H1 (cell line): ENCODE data around the gene SLC51B. TPM values are rescaled to one million over a fixed set of nuclear protein-coding genes. Genes with fewer than 3 reads are reported as not detected.

ENCODE experiments used
- CTCF ChIA-PET: fragments of 300-600 bp; sonication (Branson Sonifier 250); formaldehyde crosslinking; loops from one replicate; lab custom pipeline; 2021; ENCODE audit not compliant: partially characterized antibody; lab: Charles Lee
- POLR2A ChIA-PET: fragments of 300-600 bp; sonication (Branson Sonifier 250); formaldehyde crosslinking; loops from one replicate; lab custom pipeline; 2021; ENCODE audit warnings: inconsistent platforms; ENCODE audit not compliant: partially characterized antibody; lab: Charles Lee
- DNase-seq, 2 experiments: peaks; one replicate each; pipeline versions ENCODE4 v3.0.0 to v3.0.0-alpha.2; 2010 to 2022; ENCODE audit warnings: low spot score in 2 of 2, low read depth in 1 of 2, mixed read lengths in 1 of 2
- FAIRE-seq: peaks from 2 replicates; lab custom pipeline; 2011; peaks lifted over from hg19 to GRCh38; lab: Jason Lieb, UNC
- H2AFZ ChIP-seq: 2 replicates; pipeline ENCODE4 v1.8.1; 2012; ENCODE audit warnings: low read length, inconsistent platforms
- H2AK5ac ChIP-seq: 2 replicates; pipeline ENCODE4 v1.6.1; 2013; ENCODE audit warnings: low read depth, low read length
- H2BK120ac ChIP-seq: replicated peaks from 2 replicates; pipeline ENCODE3; 2013; ENCODE audit warnings: low read depth, low read length, inconsistent platforms
- H2BK12ac ChIP-seq: 2 replicates; pipeline ENCODE4 v1.6.1; 2013; ENCODE audit warnings: low read depth, low read length
- H2BK15ac ChIP-seq: 2 replicates; pipeline ENCODE4 v1.6.1; 2013; ENCODE audit warnings: low read length
- H2BK20ac ChIP-seq: 2 replicates; pipeline ENCODE4 v1.6.1; 2013; ENCODE audit warnings: low read length
- H2BK5ac ChIP-seq: 2 replicates; pipeline ENCODE4 v1.6.1; 2013; ENCODE audit warnings: low read depth, low read length
- H3K14ac ChIP-seq: 2 replicates; pipeline ENCODE4 v1.6.1; 2013; ENCODE audit warnings: inconsistent platforms; ENCODE audit not compliant: insufficient read length
- H3K18ac ChIP-seq: 2 replicates; pipeline ENCODE4 v1.6.1; 2013; ENCODE audit warnings: low read length; ENCODE audit errors: extremely low read depth
- H3K23ac ChIP-seq: 2 replicates; pipeline ENCODE4 v1.6.1; 2013; ENCODE audit warnings: inconsistent platforms; ENCODE audit not compliant: insufficient read length
- H3K23me2 ChIP-seq: 2 replicates; pipeline ENCODE4 v1.6.1; 2013; ENCODE audit warnings: low read depth, low read length
- H3K27ac ChIP-seq: 2 replicates; pipeline ENCODE4 v1.6.1; 2011; ENCODE audit warnings: low read depth, low read length, inconsistent platforms
- H3K27me3 ChIP-seq, 4 experiments: replicated peaks in 1 of 4; 1 replicate in 1 of 4; 2 replicates in 3 of 4; pipeline versions ENCODE4 v1.6.1 to v1.8.1; 2011 to 2013; ENCODE audit warnings: low read length in 3 of 4, mild to moderate bottlenecking in 3 of 4, inconsistent platforms in 2 of 4, mixed read lengths in 2 of 4, moderate library complexity in 1 of 4; ENCODE audit not compliant: control insufficient read depth in 3 of 4, insufficient read depth in 3 of 4; ENCODE audit errors: extremely low read depth in 1 of 4
- H3K36me3 ChIP-seq, 4 experiments: 2 replicates each; pipeline versions ENCODE4 v1.6.1 to v1.8.1; 2011 to 2013; ENCODE audit warnings: mild to moderate bottlenecking in 4 of 4, low read length in 3 of 4, moderate library complexity in 2 of 4, control low read depth in 1 of 4, inconsistent platforms in 1 of 4; ENCODE audit not compliant: insufficient read depth in 4 of 4, control insufficient read depth in 2 of 4
- H3K4ac ChIP-seq: replicated peaks from 2 replicates; pipeline ENCODE3; 2013; ENCODE audit warnings: low read length, low read depth, mixed read lengths, inconsistent platforms; ENCODE audit not compliant: insufficient read length
- H3K4me1 ChIP-seq, 4 experiments: replicated peaks in 1 of 4; 1 replicate in 1 of 4; 2 replicates in 3 of 4; pipeline versions ENCODE4 v1.6.1 to v1.8.1; 2011 to 2013; ENCODE audit warnings: low read length in 3 of 4, inconsistent platforms in 2 of 4, mixed read lengths in 1 of 4; ENCODE audit not compliant: insufficient read depth in 4 of 4, control insufficient read depth in 3 of 4
- H3K4me2 ChIP-seq, 2 experiments: 2 replicates each; pipeline versions ENCODE4 v1.6.1 to v1.8.1; 2011 to 2013; ENCODE audit warnings: low read depth in 2 of 2, low read length in 2 of 2, control low read depth in 1 of 2, inconsistent platforms in 1 of 2, mild to moderate bottlenecking in 1 of 2; ENCODE audit not compliant: insufficient read depth in 1 of 2
- H3K4me3 ChIP-seq, 4 experiments: fragments of 200-600, 300-600 bp in 1 of 4; sonication (generic), shearing (Covaris generic), sonication (Bioruptor Twin) in 1 of 4; 2 replicates each; pipeline versions ENCODE4 v1.5.1 to v1.8.1; 2011 to 2016; ENCODE audit warnings: low read length in 4 of 4, low read depth in 3 of 4, control low read depth in 2 of 4, inconsistent platforms in 2 of 4, mild to moderate bottlenecking in 2 of 4, mixed read lengths in 1 of 4, moderate library complexity in 1 of 4; ENCODE audit not compliant: insufficient read depth in 2 of 4; ENCODE audit errors: extremely low read depth in 1 of 4
- H3K56ac ChIP-seq: replicated peaks from 2 replicates; pipeline ENCODE3; 2013; ENCODE audit warnings: low read depth, mild to moderate bottlenecking, mixed read lengths, low read length, inconsistent platforms; ENCODE audit not compliant: insufficient read length
- H3K79me1 ChIP-seq: 2 replicates; pipeline ENCODE4 v1.6.1; 2013; ENCODE audit warnings: low read depth, low read length, control low read depth
- H3K79me2 ChIP-seq, 2 experiments: 2 replicates each; pipeline versions ENCODE4 v1.6.1 to v1.8.1; 2012 to 2013; ENCODE audit warnings: low read length in 2 of 2, mild to moderate bottlenecking in 2 of 2, inconsistent platforms in 1 of 2; ENCODE audit not compliant: insufficient read depth in 2 of 2, control insufficient read depth in 1 of 2
- H3K9ac ChIP-seq, 4 experiments: replicated peaks in 1 of 4; 1 replicate in 1 of 4; 2 replicates in 3 of 4; pipeline versions ENCODE4 v1.6.1 to v1.8.1; 2011 to 2013; ENCODE audit warnings: low read depth in 3 of 4, low read length in 3 of 4, control low read depth in 2 of 4, mild to moderate bottlenecking in 2 of 4, moderate library complexity in 2 of 4, inconsistent platforms in 1 of 4; ENCODE audit errors: extremely low read depth in 1 of 4
- H3K9me3 ChIP-seq, 2 experiments: 2 replicates each; pipeline versions ENCODE4 v1.6.1 to v1.8.1; 2012 to 2013; ENCODE audit warnings: mild to moderate bottlenecking in 2 of 2, moderate library complexity in 2 of 2, control low read depth in 1 of 2, inconsistent platforms in 1 of 2, low read depth in 1 of 2, low read length in 1 of 2, mixed read lengths in 1 of 2; ENCODE audit not compliant: insufficient read depth in 2 of 2
- H4K20me1 ChIP-seq, 2 experiments: replicated peaks in 1 of 2; 2 replicates each; pipeline versions ENCODE3 to v1.8.1; 2011 to 2013; ENCODE audit warnings: inconsistent platforms in 2 of 2, low read length in 2 of 2, mild to moderate bottlenecking in 1 of 2; ENCODE audit not compliant: insufficient read depth in 2 of 2, control insufficient read depth in 1 of 2
- H4K5ac ChIP-seq: 2 replicates; pipeline ENCODE4 v1.6.1; 2013; ENCODE audit warnings: low read length, low read depth, mixed read lengths, inconsistent platforms; ENCODE audit not compliant: insufficient read length
- H4K8ac ChIP-seq: 2 replicates; pipeline ENCODE4 v1.8.0; 2013; ENCODE audit warnings: mild to moderate bottlenecking, moderate library complexity, low read length, inconsistent platforms; ENCODE audit not compliant: insufficient read depth; ENCODE audit errors: extremely low read depth
- H4K91ac ChIP-seq: replicated peaks from 2 replicates; pipeline ENCODE3; 2013; ENCODE audit warnings: low read length, mixed read lengths, inconsistent platforms; ENCODE audit not compliant: insufficient read length
- BRCA1 ChIP-seq: IDR thresholded peaks from 2 replicates; pipeline ENCODE4 v1.6.1; 2012; ENCODE audit warnings: low read depth, low read length, improper control_type of control experiment
- CEBPB ChIP-seq: IDR thresholded peaks from 2 replicates; pipeline ENCODE4 v1.6.1; 2012; ENCODE audit warnings: low read depth, low read length
- EP300 ChIP-seq, 2 experiments: IDR thresholded peaks; 1 replicate in 1 of 2; 2 replicates in 1 of 2; pipeline ENCODE4 v1.6.1; 2011 to 2012; ENCODE audit warnings: low read depth in 2 of 2, low read length in 2 of 2, mild to moderate bottlenecking in 2 of 2, borderline replicate concordance in 1 of 2, inconsistent platforms in 1 of 2, moderate library complexity in 1 of 2
- HDAC6 ChIP-seq: IDR thresholded peaks from one replicate; pipeline ENCODE4 v1.7.1; 2012; ENCODE audit warnings: low read depth, mild to moderate bottlenecking, inconsistent platforms, low read length, moderate library complexity
- KDM1A ChIP-seq: fragments of 200-600, 300-600 bp; sonication (generic); IDR thresholded peaks from 2 replicates; pipeline ENCODE4 v1.7.1; 2016; ENCODE audit warnings: mild to moderate bottlenecking, low read length, borderline replicate concordance
- POLR2AphosphoS5 ChIP-seq: IDR thresholded peaks from 2 replicates; pipeline ENCODE4 v1.6.1; 2011; ENCODE audit warnings: low read depth, low read length
- SRF ChIP-seq: IDR thresholded peaks from 2 replicates; pipeline ENCODE4 v1.6.1; 2011; ENCODE audit warnings: mild to moderate bottlenecking, low read depth, low read length, moderate library complexity
- WGBS, 2 experiments: shearing (Covaris generic) in 1 of 2; methylation state at CpG; one replicate each; pipeline versions ENCODE4 v1.1.6 to v1.1.7; 2013 to 2015; ENCODE audit warnings: low lambda C conversion rate in 2 of 2, mixed read lengths in 2 of 2, inconsistent platforms in 1 of 2, low coverage in 1 of 2, missing lambda C conversion rate in 1 of 2; ENCODE audit not compliant: insufficient replicate concordance in 2 of 2, insufficient coverage in 1 of 2, insufficient read length in 1 of 2; ENCODE audit errors: extremely low coverage in 1 of 2, missing lambda C conversion rate in 1 of 2; 5-methylcytosine and 5-hydroxymethylcytosine counted together
- polyA plus RNA-seq, 7 experiments: library from polyadenylated mRNA; depleted of rRNA in 3 of 7; stranded (reverse) in 5 of 7; unstranded in 2 of 7; fragments of >200 nt in 5 of 7; fragments of 200-250 nt in 2 of 7; gene quantifications; 1 replicate in 5 of 7; 2 replicates in 1 of 7; 4 replicates in 1 of 7; pipeline versions ENCODE4 v1.2.1 to v1.2.3, GENCODE V29; 2011 to 2013; ENCODE audit warnings: missing spikeins in 2 of 7, mixed read lengths in 2 of 7
- total RNA-seq: library from RNA; stranded (reverse); fragmentation: NEBNext Ultra II Directional; extraction: Animal tissue kit (Norgen Biotek cat#: 25700); gene quantifications from 2 replicates; pipeline ENCODE4 v1.2.1, GENCODE V29; 2021
- TF ChIP-seq, protein P1 (sequence below), 3 experiments: IDR thresholded peaks; 1 replicate in 2 of 3; 2 replicates in 1 of 3; pipeline versions ENCODE4 v1.5.1 to v1.6.1; 2011; ENCODE audit warnings: low read length in 3 of 3, mild to moderate bottlenecking in 3 of 3, inconsistent platforms in 2 of 3, low read depth in 1 of 3, moderate library complexity in 1 of 3; ENCODE audit not compliant: insufficient read depth in 1 of 3; ENCODE audit errors: control extremely low read depth in 1 of 3
- TF ChIP-seq, protein P2 (sequence below): IDR thresholded peaks from 2 replicates; pipeline ENCODE4 v1.6.1; 2012; ENCODE audit warnings: inconsistent platforms

The SLC51B gene
- total and polyA plus RNA-seq, 2 of the 8 experiments (the other 6 are each of a cell fraction or from before 2014, with no cell fraction given): not detected

DNA sequence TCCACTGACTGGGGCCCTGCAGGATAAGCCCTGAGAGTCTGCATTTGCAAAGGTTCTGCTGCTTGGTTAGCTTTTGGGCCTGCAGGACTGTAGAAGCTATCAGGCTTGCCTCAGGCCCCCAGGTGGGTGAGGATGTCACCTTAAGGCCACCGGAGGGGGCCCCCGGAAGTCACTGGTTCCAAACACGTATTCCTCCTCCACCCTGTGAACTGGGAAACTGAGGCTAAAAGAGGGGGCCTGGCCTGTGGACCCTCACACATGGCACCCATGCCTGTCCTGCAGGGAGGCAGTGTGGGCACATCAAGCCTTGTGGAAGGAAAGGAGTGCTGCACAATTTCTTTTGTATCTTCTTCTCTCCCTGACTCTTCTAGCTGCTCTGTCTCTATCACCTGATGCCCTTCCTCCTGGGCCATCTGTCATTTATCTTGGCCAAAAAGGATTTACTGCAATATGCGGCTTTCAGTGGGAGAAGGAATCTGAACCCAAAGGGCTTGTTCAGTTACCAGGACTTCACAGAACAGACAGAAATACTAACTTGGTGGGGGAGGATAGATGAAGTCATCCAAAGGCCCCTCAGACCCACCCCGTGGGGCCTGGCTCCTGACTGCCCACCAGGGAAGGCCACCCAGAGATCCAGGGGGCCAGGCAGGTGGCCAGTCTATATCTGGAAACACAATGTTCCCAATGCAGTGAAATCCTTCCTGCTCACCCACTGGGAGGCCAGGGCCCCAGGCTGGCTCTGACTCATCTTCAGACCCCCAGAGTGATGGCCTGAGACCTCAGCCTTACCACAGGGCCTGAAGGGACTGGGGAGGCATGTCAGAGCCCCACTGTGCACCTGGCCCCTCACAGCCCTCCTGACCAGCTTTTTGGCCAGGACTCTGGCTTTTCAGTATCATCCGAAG is 51.5 kb downstream of the SLC51B start:
- no peak overlapping the region for H4K5ac ChIP-seq
- no peak overlapping the region for H3K23ac ChIP-seq
- FAIRE-seq (no peak), DNase-seq (no peak)
- no peaks in the 10 kb centered on the region for H3K79me2 ChIP-seq
- H2AFZ ChIP-seq: no peak overlapping the region
- H3K9ac ChIP-seq: no peak overlapping the region
- no peak overlapping the region for H3K14ac ChIP-seq
- H3K4me3 ChIP-seq: no peak overlapping the region
- no peaks in the 10 kb centered on the region for H3K79me1 ChIP-seq
- no peak overlapping the region for H4K8ac ChIP-seq
- H4K20me1 ChIP-seq: no peaks in the 10 kb centered on the region
- no peak overlapping the region for H2BK20ac ChIP-seq
- no peaks in the 10 kb centered on the region for H3K9me3 ChIP-seq
- H2BK5ac ChIP-seq: no peak overlapping the region
- H3K27me3 ChIP-seq: no peaks in the 10 kb centered on the region
- H3K4me1 ChIP-seq: peaks cover 0 to 3% (median under 1%) of the 10 kb centered on the region in 4 experiments; a peak in 2 of 7 replicates
- no peak overlapping the region for H2BK120ac ChIP-seq
- ChIA-PET CTCF (interaction anchor here (0.5 to 4.0 kb wide), 10 partner anchors 12 to 184 kb away, joined by 3 to 45 read pairs (median 6); partner anchors contain the start of gene KBTBD13), POLR2A (interaction anchor here (1.0 to 3.4 kb wide), 3 partner anchors 9 to 71 kb away, joined by 3 to 16 read pairs (median 3); no protein-coding TSS in a partner anchor)
- no peak overlapping the region for H4K91ac ChIP-seq
- H2BK15ac ChIP-seq: no peak overlapping the region
- no peak overlapping the region for H3K27ac ChIP-seq
- no peak overlapping the region for H3K4ac ChIP-seq
- no peaks in the 10 kb centered on the region; the same call in 1 of the 2 replicates for H3K23me2 ChIP-seq
- no peak overlapping the region for H3K18ac ChIP-seq
- no peak overlapping the region for H2AK5ac ChIP-seq
- H3K56ac ChIP-seq: no peak overlapping the region
- H3K4me2 ChIP-seq: no peak overlapping the region
- no peaks in the 10 kb centered on the region for H3K36me3 ChIP-seq
- H2BK12ac ChIP-seq: no peak overlapping the region
- WGBS, 2 experiments: 88% methylated on average over 6 of the region's 6 CpGs; no CpG with 5 or more reads in 1 of the 2 experiments
- TF ChIP-seq KDM1A (no peak), SRF (no peak), HDAC6 (no peak), BRCA1 (no peak), POLR2AphosphoS5 (no peak), EP300 (IDR thresholded peaks at IDR 0.05; ENCODE audit: borderline replicate concordance in 1 of 2, low read depth in 2 of 2, low read length in 2 of 2) (no peak), CEBPB (no peak)
- TF ChIP-seq, protein P1, sequence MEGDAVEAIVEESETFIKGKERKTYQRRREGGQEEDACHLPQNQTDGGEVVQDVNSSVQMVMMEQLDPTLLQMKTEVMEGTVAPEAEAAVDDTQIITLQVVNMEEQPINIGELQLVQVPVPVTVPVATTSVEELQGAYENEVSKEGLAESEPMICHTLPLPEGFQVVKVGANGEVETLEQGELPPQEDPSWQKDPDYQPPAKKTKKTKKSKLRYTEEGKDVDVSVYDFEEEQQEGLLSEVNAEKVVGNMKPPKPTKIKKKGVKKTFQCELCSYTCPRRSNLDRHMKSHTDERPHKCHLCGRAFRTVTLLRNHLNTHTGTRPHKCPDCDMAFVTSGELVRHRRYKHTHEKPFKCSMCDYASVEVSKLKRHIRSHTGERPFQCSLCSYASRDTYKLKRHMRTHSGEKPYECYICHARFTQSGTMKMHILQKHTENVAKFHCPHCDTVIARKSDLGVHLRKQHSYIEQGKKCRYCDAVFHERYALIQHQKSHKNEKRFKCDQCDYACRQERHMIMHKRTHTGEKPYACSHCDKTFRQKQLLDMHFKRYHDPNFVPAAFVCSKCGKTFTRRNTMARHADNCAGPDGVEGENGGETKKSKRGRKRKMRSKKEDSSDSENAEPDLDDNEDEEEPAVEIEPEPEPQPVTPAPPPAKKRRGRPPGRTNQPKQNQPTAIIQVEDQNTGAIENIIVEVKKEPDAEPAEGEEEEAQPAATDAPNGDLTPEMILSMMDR (IDR thresholded peaks at IDR 0.05; ENCODE audit: control extremely low read depth in 1 of 3, insufficient read depth in 1 of 3, low read depth in 1 of 3, low read length in 3 of 3): no peak
- TF ChIP-seq, protein P2, sequence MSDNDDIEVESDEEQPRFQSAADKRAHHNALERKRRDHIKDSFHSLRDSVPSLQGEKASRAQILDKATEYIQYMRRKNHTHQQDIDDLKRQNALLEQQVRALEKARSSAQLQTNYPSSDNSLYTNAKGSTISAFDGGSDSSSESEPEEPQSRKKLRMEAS: no peak
